Liver (tissue), 9 donors: ENCODE data around the gene EEIG2. TPM values are rescaled to one million over a fixed set of nuclear protein-coding genes. Genes with fewer than 3 reads are reported as not detected.

Experiments used
- DNase-seq: peaks from one replicate; pipeline ENCODE4 v3.0.0-alpha.2; 2017; ENCODE audit warnings: low spot score
- H3K27ac ChIP-seq, 2 donors: one replicate each; pipeline ENCODE4 v1.7.0; 2013; ENCODE audit warnings: inconsistent platforms in 2 of 2, low read length in 2 of 2, control low read depth in 1 of 2, low read depth in 1 of 2, mild to moderate bottlenecking in 1 of 2
- H3K27me3 ChIP-seq, 4 donors: one replicate each; pipeline versions ENCODE4 v1.6.1 to v1.7.0; 2013; ENCODE audit warnings: low read length in 3 of 4, inconsistent platforms in 1 of 4, mild to moderate bottlenecking in 1 of 4, moderate library complexity in 1 of 4; ENCODE audit not compliant: control insufficient read depth in 4 of 4, insufficient read depth in 4 of 4
- H3K36me3 ChIP-seq, 4 donors: one replicate each; pipeline versions ENCODE4 v1.6.1 to v1.7.0; 2013; ENCODE audit warnings: low read length in 3 of 4, mild to moderate bottlenecking in 3 of 4, low read depth in 1 of 4, moderate library complexity in 1 of 4; ENCODE audit not compliant: control insufficient read depth in 4 of 4, insufficient read depth in 3 of 4
- H3K4me1 ChIP-seq, 4 donors: one replicate each; pipeline versions ENCODE4 v1.6.1 to v1.7.0; 2013; ENCODE audit warnings: low read length in 3 of 4, mild to moderate bottlenecking in 3 of 4, moderate library complexity in 1 of 4; ENCODE audit not compliant: control insufficient read depth in 4 of 4, insufficient read depth in 4 of 4
- H3K4me3 ChIP-seq, 3 donors: one replicate each; pipeline versions ENCODE4 v1.6.1 to v1.7.0; 2013; ENCODE audit warnings: low read length in 3 of 3, control low read depth in 1 of 3, low read depth in 1 of 3, mild to moderate bottlenecking in 1 of 3
- H3K9ac ChIP-seq, 2 donors: one replicate each; pipeline ENCODE4 v1.7.0; 2013; ENCODE audit warnings: low read length in 2 of 2, mild to moderate bottlenecking in 2 of 2, moderate library complexity in 2 of 2, control low read depth in 1 of 2, low read depth in 1 of 2
- H3K9me3 ChIP-seq, 4 donors: one replicate each; pipeline versions ENCODE4 v1.6.1 to v1.7.0; 2013; ENCODE audit warnings: low read length in 3 of 4; ENCODE audit not compliant: control insufficient read depth in 4 of 4
- ATF3 ChIP-seq: IDR thresholded peaks from 2 replicates; pipeline ENCODE4 v1.6.1; 2016; ENCODE audit warnings: antibody characterized with exemption
- CTCF ChIP-seq: fragments of 150-350 bp; IDR thresholded peaks from 2 replicates; pipeline ENCODE4 v1.5.1; 2017; ENCODE audit warnings: improper control_type of control experiment, low read depth, low read length; ENCODE audit not compliant: missing input control
- EGR1 ChIP-seq, 2 donors: IDR thresholded peaks; 2 replicates each; pipeline ENCODE4 v1.6.1; 2016 to 2018; ENCODE audit warnings: antibody characterized with exemption in 2 of 2, low read depth in 2 of 2
- FOXA1 ChIP-seq: IDR thresholded peaks from 2 replicates; pipeline ENCODE4 v1.6.1; 2016; ENCODE audit warnings: antibody characterized with exemption
- FOXA2 ChIP-seq: IDR thresholded peaks from 2 replicates; pipeline ENCODE4 v1.6.1; 2016; ENCODE audit warnings: antibody characterized with exemption
- GABPA ChIP-seq, 2 donors: IDR thresholded peaks in 1 of 2; conservative IDR thresholded peaks in 1 of 2; 2 replicates each; pipeline ENCODE4 v1.6.1; 2016; ENCODE audit warnings: antibody characterized with exemption in 2 of 2, mild to moderate bottlenecking in 1 of 2, moderate library complexity in 1 of 2
- HNF4A ChIP-seq, 2 donors: conservative IDR thresholded peaks; 2 replicates each; pipeline ENCODE4 v1.6.1; 2016; ENCODE audit warnings: antibody characterized with exemption in 2 of 2, mild to moderate bottlenecking in 2 of 2
- JUND ChIP-seq, 2 donors: IDR thresholded peaks; 2 replicates each; pipeline ENCODE4 v1.6.1; 2016; ENCODE audit warnings: antibody characterized with exemption in 2 of 2
- MAX ChIP-seq: IDR thresholded peaks from 2 replicates; pipeline ENCODE4 v1.6.1; 2016; ENCODE audit warnings: antibody characterized with exemption
- RAD21 ChIP-seq, 2 donors: IDR thresholded peaks; 2 replicates each; pipeline ENCODE4 v1.6.1; 2016; ENCODE audit warnings: antibody characterized with exemption in 2 of 2, mild to moderate bottlenecking in 2 of 2
- REST ChIP-seq: IDR thresholded peaks from 2 replicates; pipeline ENCODE4 v1.6.1; 2016; ENCODE audit warnings: antibody characterized with exemption, mild to moderate bottlenecking
- RXRA ChIP-seq, 2 donors: IDR thresholded peaks; 2 replicates each; pipeline ENCODE4 v1.6.1; 2017 to 2018; ENCODE audit warnings: antibody characterized with exemption in 2 of 2, mild to moderate bottlenecking in 1 of 2
- SP1 ChIP-seq: IDR thresholded peaks from 2 replicates; pipeline ENCODE4 v1.6.1; 2018; ENCODE audit warnings: antibody characterized with exemption, mild to moderate bottlenecking
- TAF1 ChIP-seq: conservative IDR thresholded peaks from 2 replicates; pipeline ENCODE4 v1.6.1; 2016; ENCODE audit warnings: antibody characterized with exemption, mild to moderate bottlenecking
- YY1 ChIP-seq: IDR thresholded peaks from 2 replicates; pipeline ENCODE4 v1.6.1; 2016; ENCODE audit warnings: antibody characterized with exemption, mild to moderate bottlenecking
- ZBTB33 ChIP-seq: IDR thresholded peaks from 2 replicates; pipeline ENCODE4 v1.6.1; 2016; ENCODE audit warnings: antibody characterized with exemption
- WGBS: extraction: QIAGEN DNeasy Blood & Tissue Kit; methylation state at CpG from one replicate; pipeline ENCODE4 v1.1.7; 2013; 5-methylcytosine and 5-hydroxymethylcytosine counted together
- polyA plus RNA-seq, 2 donors: library from polyadenylated mRNA; stranded (reverse) in 1 of 2; unstranded in 1 of 2; fragments of 200-250 nt in 1 of 2; fragments of >200 nt in 1 of 2; fragmentation: Nextera tagmentation in 1 of 2; extraction: Ambion mirVana in 1 of 2; gene quantifications; one replicate each; pipeline versions ENCODE4 v1.2.1 to v1.2.3, GENCODE V29; 2013 to 2015
- total RNA-seq, 2 donors: library from RNA; depleted of rRNA; stranded (reverse); fragments of >200 nt; gene quantifications; one replicate each; pipeline ENCODE4 v1.2.3, GENCODE V29; 2014
- donor health status: healthy.
- donor health status: healthy.
- donor health status: healthy.
- donor health status: healthy.
- donor health status: healthy.

Gene EEIG2
- total and polyA plus RNA-seq, 4 donors = 0.50 to 10.6 (median 1.7) TPM

- Histone ChIP-seq H3K4me1 (no peaks in the 10 kb centered on the region), H3K36me3 (no peaks in the 10 kb centered on the region), H3K9ac (no peak overlapping the region), H3K27me3 (no peaks in the 10 kb centered on the region), H3K9me3 (no peaks in the 10 kb centered on the region), H3K27ac (no peak overlapping the region), H3K4me3 (no peak overlapping the region)
- 67% methylated on average over 2 of the region's 2 CpGs for WGBS
- no peak for DNase-seq
- TF ChIP-seq SP1 = no peak
- TF ChIP-seq JUND (IDR thresholded peaks at IDR 0.05) = no peak
- TF ChIP-seq EGR1 (IDR thresholded peaks at IDR 0.05; ENCODE audit: low read depth in 2 of 2) = no peak
Observed at GRCh38 chr1:108590441-108590840, 30.5 kb downstream of the EEIG2 start.

GRCh38 chr1:108590957-108591356 lies 31.1 kb downstream of the EEIG2 start:
- H3K36me3 ChIP-seq = no peaks in the 10 kb centered on the region
- H3K27ac ChIP-seq = no peak overlapping the region
- 64% methylated on average over 3 of the region's 3 CpGs for WGBS
- no peak for DNase-seq
- H3K4me1 ChIP-seq = no peaks in the 10 kb centered on the region
- H3K27me3 ChIP-seq = no peaks in the 10 kb centered on the region
- no peak overlapping the region for H3K9ac ChIP-seq
- no peak for TF ChIP-seq ZBTB33
- no peak for TF ChIP-seq EGR1 (IDR thresholded peaks at IDR 0.05; ENCODE audit: low read depth in 2 of 2)
- TF ChIP-seq YY1 = no peak
- no peak for TF ChIP-seq ATF3
- TF ChIP-seq JUND (IDR thresholded peaks at IDR 0.05) = peak; percentile 13 to 67
- H3K4me3 ChIP-seq = no peak overlapping the region
- H3K9me3 ChIP-seq = no peaks in the 10 kb centered on the region

GRCh38 chr1:108591466-108591865 lies 31.6 kb downstream of the EEIG2 start:
- DNase-seq = no peak
- Histone ChIP-seq H3K9ac (no peak overlapping the region), H3K9me3 (no peaks in the 10 kb centered on the region), H3K27ac (peak overlapping the region; percentile 39 to 58), H3K4me1 (no peaks in the 10 kb centered on the region), H3K4me3 (no peak overlapping the region), H3K27me3 (no peaks in the 10 kb centered on the region), H3K36me3 (no peaks in the 10 kb centered on the region)
- 79% methylated on average over 4 of the region's 4 CpGs for WGBS
- TF ChIP-seq JUND (IDR thresholded peaks at IDR 0.05) (no peak), FOXA1 (no peak), TAF1 (no peak)

- Histone ChIP-seq H3K4me3 (no peak overlapping the region), H3K27me3 (no peaks in the 10 kb centered on the region)
- no peak for TF ChIP-seq JUND (IDR thresholded peaks at IDR 0.05)
- TF ChIP-seq RXRA (IDR thresholded peaks at IDR 0.05) = no peak
- no peak for TF ChIP-seq RAD21 (IDR thresholded peaks at IDR 0.05)
- no peak for TF ChIP-seq REST
- no peak for TF ChIP-seq FOXA2
- no peak for TF ChIP-seq GABPA (IDR thresholded peaks at IDR 0.05 in 1 of 2, conservative IDR thresholded peaks at IDR 0.05 in 1 of 2)
- TF ChIP-seq CTCF = no peak
- TF ChIP-seq HNF4A (conservative IDR thresholded peaks at IDR 0.05) = no peak
- TF ChIP-seq MAX = no peak
Observed at GRCh38 chr1:108592030-108592759, 32.3 kb downstream of the EEIG2 start.

More at GRCh38 chr1:108592030-108592759, 32.3 kb downstream of the EEIG2 start:
- Histone ChIP-seq H3K27ac (peak overlapping the region in 1 of 2 donors; percentile 39), H3K36me3 (no peaks in the 10 kb centered on the region), H3K9ac (no peak overlapping the region), H3K4me1 (no peaks in the 10 kb centered on the region), H3K9me3 (no peaks in the 10 kb centered on the region)
- 90% methylated on average over 5 of the region's 5 CpGs for WGBS
- no peak for DNase-seq
